Calu3 (cell line): Measurements from ENCODE around the gene GALNT8. TPM values are rescaled to one million over a fixed set of nuclear protein-coding genes. Genes with fewer than 3 reads are reported as not detected.

ENCODE experiments used
- BruUV-seq: library from RNA; stranded (reverse); fragments of 400-500 nt; replicated peaks from 2 replicates; lab custom pipeline; 2021; lab: Mats Ljungman, UMichigan
- CTCF ChIA-PET: fragments of 300-600 bp; sonication (Branson Sonifier 250); formaldehyde crosslinking; loops from one replicate; lab custom pipeline; 2022; ENCODE audit warnings: antibody characterized with exemption; lab: Charles Lee
- DNase-seq: peaks from one replicate; pipeline ENCODE4 v3.0.0; 2022
- H3K27ac Mint-ChIP-seq: one replicate; pipeline ENCODE4 v1.8.0; 2022; ENCODE audit warnings: mixed read lengths; ENCODE audit not compliant: unreplicated experiment
- H3K27me3 Mint-ChIP-seq: one replicate; pipeline ENCODE4 v1.8.0; 2022; ENCODE audit warnings: mixed read lengths; ENCODE audit not compliant: unreplicated experiment
- H3K36me3 Mint-ChIP-seq: one replicate; pipeline ENCODE4 v1.8.0; 2022; ENCODE audit warnings: mild to moderate bottlenecking, moderate library complexity, mixed read lengths; ENCODE audit not compliant: insufficient read depth, unreplicated experiment
- H3K4me1 Mint-ChIP-seq: one replicate; pipeline ENCODE4 v1.8.0; 2022; ENCODE audit warnings: mild to moderate bottlenecking, low read depth, mixed read lengths; ENCODE audit not compliant: unreplicated experiment
- H3K4me3 Mint-ChIP-seq: one replicate; pipeline ENCODE4 v1.8.0; 2022; ENCODE audit warnings: mild to moderate bottlenecking, low read depth, moderate library complexity, mixed read lengths; ENCODE audit not compliant: unreplicated experiment
- H3K9me3 Mint-ChIP-seq: one replicate; pipeline ENCODE4 v1.8.0; 2022; ENCODE audit warnings: low read depth, mixed read lengths; ENCODE audit not compliant: unreplicated experiment
- CTCF ChIP-seq: fragments of 200-600 bp; IDR thresholded peaks from one replicate; pipeline ENCODE4 v1.8.0; 2022; ENCODE audit warnings: antibody characterized with exemption; ENCODE audit not compliant: unreplicated experiment
- intact Hi-C: fragments of 100-400 bp; cut with micrococcal nuclease; formaldehyde crosslinking; loops from one replicate; pipeline ENCODE4 v1.10.0; 2022; ENCODE audit not compliant: unreplicated experiment
- total RNA-seq: library from RNA; stranded (reverse); gene quantifications from 2 replicates; pipeline ENCODE4 v1.2.3, GENCODE V29; 2022

GALNT8 gene
- total RNA-seq, 1 experiment from 2014 or later = not detected

GRCh38 chr12:4734625-4735340 lies 14.6 kb downstream of the GALNT8 start:
- Mint-ChIP-seq H3K9me3 (no peaks in the 10 kb centered on the region), H3K36me3 (no peaks in the 10 kb centered on the region), H3K4me1 (no peaks in the 10 kb centered on the region), H3K4me3 (no peak overlapping the region), H3K27me3 (peaks cover 45% of the 10 kb centered on the region), H3K27ac (no peak overlapping the region)
- no TSS peak for BruUV-seq
- CTCF ChIA-PET = no interaction called here
- no peak for DNase-seq
- intact Hi-C loops = no loop called here
- no peak for TF ChIP-seq CTCF

GRCh38 chr12:4736091-4736490 lies 15.9 kb downstream of the GALNT8 start:
- H3K4me3 Mint-ChIP-seq = no peak overlapping the region
- H3K27me3 Mint-ChIP-seq = peaks cover 48% of the 10 kb centered on the region
- CTCF ChIA-PET = no interaction called here
- intact Hi-C loops = no loop called here
- no peak for DNase-seq
- H3K4me1 Mint-ChIP-seq = no peaks in the 10 kb centered on the region
- TF ChIP-seq CTCF = no peak
- no peaks in the 10 kb centered on the region for H3K36me3 Mint-ChIP-seq
- no TSS peak for BruUV-seq
- no peaks in the 10 kb centered on the region for H3K9me3 Mint-ChIP-seq
- H3K27ac Mint-ChIP-seq = no peak overlapping the region

- Mint-ChIP-seq H3K27me3 (peaks cover 71% of the 10 kb centered on the region), H3K9me3 (no peaks in the 10 kb centered on the region), H3K36me3 (no peaks in the 10 kb centered on the region), H3K4me3 (no peak overlapping the region), H3K4me1 (no peaks in the 10 kb centered on the region), H3K27ac (no peak overlapping the region)
- no peak for TF ChIP-seq CTCF
- BruUV-seq = no TSS peak
- CTCF ChIA-PET = no interaction called here
- intact Hi-C loops = no loop called here
- DNase-seq = no peak
These were observed 18.3 kb downstream of the GALNT8 start for GRCh38 chr12:4738541-4738940.

- CTCF ChIA-PET = no interaction called here
- Mint-ChIP-seq H3K4me1 (no peaks in the 10 kb centered on the region), H3K27me3 (peaks cover 72% of the 10 kb centered on the region), H3K4me3 (no peak overlapping the region), H3K9me3 (no peaks in the 10 kb centered on the region), H3K36me3 (no peaks in the 10 kb centered on the region), H3K27ac (no peak overlapping the region)
- intact Hi-C loops = no loop called here
- BruUV-seq = no TSS peak
- TF ChIP-seq CTCF = no peak
- DNase-seq = no peak
These were observed 22.3 kb downstream of the GALNT8 start for GRCh38 chr12:4742416-4742970.
